ENCODE measurements around the gene COPS7A.
"Not testable (repeated sequence)": the region's sequence is repeated elsewhere in the genome, so short reads cannot be mapped to it uniquely, and the experiment has no call there.

COPS7A gene

GRCh38 chr12:6734506-6735387, 10.9 kb downstream of the COPS7A start:
- H3K4me1 Mint-ChIP-seq, result peaks cover 29% of the 10 kb centered on the region
- no peaks in the 10 kb centered on the region for H3K9me3 Mint-ChIP-seq
- TF ChIP-seq CTCF (IDR thresholded peaks at IDR 0.05), result no peak
- H3K36me3 Mint-ChIP-seq (ENCODE audit: low read depth), result peaks cover 25% of the 10 kb centered on the region
- no peak overlapping the region for H3K4me3 Mint-ChIP-seq
- no peaks in the 10 kb centered on the region for H3K27me3 Mint-ChIP-seq (ENCODE audit: low read depth, poor library complexity)
- peak overlapping the region; percentile 90 for H3K27ac Mint-ChIP-seq
- DNase-seq, result no peak

GRCh38 chr12:6735448-6736191, 11.8 kb downstream of the COPS7A start:
- no peaks in the 10 kb centered on the region for H3K9me3 Mint-ChIP-seq
- no peaks in the 10 kb centered on the region for H3K27me3 Mint-ChIP-seq (ENCODE audit: low read depth, poor library complexity)
- H3K4me1 Mint-ChIP-seq, result peaks cover 25% of the 10 kb centered on the region
- H3K4me3 Mint-ChIP-seq, result no peak overlapping the region
- peak; percentile 68 for TF ChIP-seq CTCF (IDR thresholded peaks at IDR 0.05)
- H3K27ac Mint-ChIP-seq, result peak overlapping the region; percentile 90
- H3K36me3 Mint-ChIP-seq (ENCODE audit: low read depth), result peaks cover 18% of the 10 kb centered on the region
- DNase-seq, result peak; percentile 54

- H3K27ac Mint-ChIP-seq, result no peak overlapping the region
- H3K27me3 Mint-ChIP-seq (ENCODE audit: low read depth, poor library complexity), result no peaks in the 10 kb centered on the region
- no peak overlapping the region for H3K4me3 Mint-ChIP-seq
- TF ChIP-seq CTCF (IDR thresholded peaks at IDR 0.05), result no peak
- H3K9me3 Mint-ChIP-seq, result no peaks in the 10 kb centered on the region
- H3K4me1 Mint-ChIP-seq, result peaks cover 26% of the 10 kb centered on the region
- DNase-seq, result no peak
- peaks cover 8% of the 10 kb centered on the region for H3K36me3 Mint-ChIP-seq (ENCODE audit: low read depth)
These were observed 12.9 kb downstream of the COPS7A start for GRCh38 chr12:6736754-6737153.

- Mint-ChIP-seq H3K4me1 (peaks cover 42% of the 10 kb centered on the region), H3K27ac (peak overlapping the region; percentile 97)
- not testable (repeated sequence) for H3K27me3 Mint-ChIP-seq (ENCODE audit: low read depth, poor library complexity); H3K4me3 Mint-ChIP-seq; DNase-seq; H3K36me3 Mint-ChIP-seq (ENCODE audit: low read depth); H3K9me3 Mint-ChIP-seq
These were observed 18.2 kb downstream of the COPS7A start for GRCh38 chr12:6742080-6742479.

- DNase-seq, result no peak
- no peak for TF ChIP-seq CTCF (IDR thresholded peaks at IDR 0.05)
- Mint-ChIP-seq H3K4me3 (no peak overlapping the region), H3K27me3 (ENCODE audit: low read depth, poor library complexity) (no peaks in the 10 kb centered on the region), H3K27ac (no peak overlapping the region), H3K36me3 (ENCODE audit: low read depth) (peaks cover 16% of the 10 kb centered on the region), H3K9me3 (no peaks in the 10 kb centered on the region), H3K4me1 (peaks cover 46% of the 10 kb centered on the region)
These were observed 19.0 kb downstream of the COPS7A start for GRCh38 chr12:6742834-6743233.

- H3K9me3 Mint-ChIP-seq; DNase-seq; H3K4me3 Mint-ChIP-seq; H3K27me3 Mint-ChIP-seq (ENCODE audit: low read depth, poor library complexity): not testable (repeated sequence)
- Mint-ChIP-seq H3K4me1 (peaks cover 49% of the 10 kb centered on the region), H3K36me3 (ENCODE audit: low read depth) (peaks cover 20% of the 10 kb centered on the region), H3K27ac (peak overlapping the region; percentile 18)
These were observed 19.5 kb downstream of the COPS7A start for GRCh38 chr12:6743300-6743699.

All from nephron progenitor cell (in vitro differentiated cells).